Brain microvascular endothelial cell (primary cell): ENCODE data around the gene LTBP1.

ENCODE experiments used
- DNase-seq: peaks from one replicate; pipeline ENCODE4 v3.0.0-alpha.2; 2020
- H3K27ac ChIP-seq: fragments of 250-450 bp; sonication (Bioruptor Pico); 2 replicates; pipeline ENCODE4 v1.5.1; 2020; ENCODE audit warnings: mild to moderate bottlenecking, moderate library complexity
- H3K27me3 ChIP-seq: fragments of 250-450 bp; sonication (Bioruptor Pico); replicated peaks from 2 replicates; pipeline ENCODE4 v1.5.1; 2020; ENCODE audit warnings: mild to moderate bottlenecking
- H3K36me3 ChIP-seq: fragments of 250-450 bp; sonication (Bioruptor Pico); replicated peaks from 2 replicates; pipeline ENCODE4 v1.5.1; 2020; ENCODE audit warnings: mild to moderate bottlenecking
- H3K4me3 ChIP-seq: 2 replicates; pipeline ENCODE4 v1.5.1; 2011; ENCODE audit warnings: low read depth, mild to moderate bottlenecking, control low read depth, low read length, moderate library complexity
- CTCF ChIP-seq: IDR thresholded peaks from 2 replicates; pipeline ENCODE4 v1.5.1; 2011; ENCODE audit warnings: low read depth, mild to moderate bottlenecking, moderate library complexity, low read length, control low read depth, inconsistent platforms; ENCODE audit errors: missing control alignments
- in situ Hi-C: cut with HindIII; loops from 2 replicates; pipeline ENCODE4 v1.10.0; 2017; ENCODE audit warnings: low sequenced_read_pairs, low pct_ligation_motif_present

LTBP1 gene

GRCh38 chr2:33108483-33109443, 162.0 kb downstream of the LTBP1 start:
- H3K4me3 ChIP-seq, result no peak overlapping the region
- no peak for TF ChIP-seq CTCF
- H3K36me3 ChIP-seq, result no peaks in the 10 kb centered on the region
- in situ Hi-C loops, result no loop called here
- H3K27ac ChIP-seq, result peak overlapping the region; percentile 66
- peak; percentile 56 for DNase-seq
- no peaks in the 10 kb centered on the region for H3K27me3 ChIP-seq

GRCh38 chr2:33110461-33110860, 163.7 kb downstream of the LTBP1 start:
- in situ Hi-C loops, result no loop called here
- no peak for TF ChIP-seq CTCF

GRCh38 chr2:33111002-33111446, 164.3 kb downstream of the LTBP1 start:
- DNase-seq, result peak; percentile 88
- in situ Hi-C loops, result no loop called here
- Histone ChIP-seq H3K27ac (peak overlapping the region; percentile 83), H3K27me3 (no peaks in the 10 kb centered on the region), H3K36me3 (no peaks in the 10 kb centered on the region), H3K4me3 (no peak overlapping the region)
- TF ChIP-seq CTCF, result no peak

More at GRCh38 chr2:33110461-33110860, 163.7 kb downstream of the LTBP1 start:
- Histone ChIP-seq H3K27ac (peak overlapping the region; percentile 83), H3K27me3 (no peaks in the 10 kb centered on the region), H3K4me3 (no peak overlapping the region), H3K36me3 (no peaks in the 10 kb centered on the region)
- DNase-seq, result no peak

- DNase-seq, result no peak
- in situ Hi-C loops, result no loop called here
- Histone ChIP-seq H3K4me3 (no peak overlapping the region), H3K36me3 (no peaks in the 10 kb centered on the region), H3K27me3 (no peaks in the 10 kb centered on the region), H3K27ac (no peak overlapping the region)
- TF ChIP-seq CTCF, result no peak
These were observed 168.4 kb downstream of the LTBP1 start for GRCh38 chr2:33115196-33115595.

- TF ChIP-seq CTCF, result no peak
- Histone ChIP-seq H3K36me3 (no peaks in the 10 kb centered on the region), H3K27me3 (no peaks in the 10 kb centered on the region), H3K4me3 (no peak overlapping the region), H3K27ac (no peak overlapping the region)
- no peak for DNase-seq
- in situ Hi-C loops, result no loop called here
These were observed 169.0 kb downstream of the LTBP1 start for GRCh38 chr2:33115728-33116127.

- in situ Hi-C loops, result no loop called here
These were observed 170.0 kb downstream of the LTBP1 start for GRCh38 chr2:33116799-33117198.

More at GRCh38 chr2:33116799-33117198, 170.0 kb downstream of the LTBP1 start:
- no peaks in the 10 kb centered on the region for H3K36me3 ChIP-seq
- H3K27me3 ChIP-seq, result no peaks in the 10 kb centered on the region
- H3K27ac ChIP-seq, result no peak overlapping the region
- no peak overlapping the region for H3K4me3 ChIP-seq
- TF ChIP-seq CTCF, result no peak
- DNase-seq, result no peak
